ENCODE measurements around the gene CALML6. TPM values are rescaled to one million over a fixed set of nuclear protein-coding genes. Genes with fewer than 3 reads are reported as not detected.

The CALML6 gene
- total RNA-seq, 1 experiment from 2014 or later = 1.7 TPM

DNA sequence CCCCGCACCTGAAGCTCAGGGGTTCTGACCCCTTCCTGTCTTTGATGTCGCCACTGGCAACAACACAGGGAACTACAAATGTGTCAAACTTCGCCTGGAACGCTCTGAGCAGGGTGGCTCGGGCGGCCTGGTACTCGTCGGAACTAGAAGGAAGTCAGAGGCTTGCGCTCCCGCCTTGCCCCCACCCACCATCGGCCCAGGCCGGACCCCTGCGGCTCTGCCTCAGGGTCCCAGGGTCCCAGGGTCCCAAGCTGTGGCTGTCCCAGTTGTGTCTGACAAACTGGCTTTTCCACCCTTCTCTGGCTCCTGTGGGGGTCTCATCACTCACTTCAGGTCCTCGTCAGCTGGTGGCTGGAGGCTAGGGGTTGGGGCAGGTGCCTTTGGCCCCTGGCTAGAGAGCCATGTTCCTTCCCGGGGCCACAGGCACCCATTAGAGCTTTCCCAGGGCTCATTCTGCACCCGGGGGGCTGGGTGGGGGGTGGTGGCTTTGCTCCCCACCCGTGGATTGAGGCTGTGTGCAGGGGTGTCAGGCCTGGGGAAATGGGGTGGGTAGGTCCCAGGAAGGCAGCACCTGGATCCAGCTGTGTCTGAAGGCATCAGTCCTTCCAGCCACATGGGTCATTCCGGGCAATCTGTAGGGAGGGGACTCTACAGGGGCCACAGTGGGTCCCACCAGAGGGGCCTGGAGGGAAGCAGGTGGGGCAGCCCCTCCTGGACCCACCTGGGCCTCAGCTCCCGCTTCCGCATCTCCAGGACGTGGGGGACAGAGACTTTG, 12.0 kb downstream of the CALML6 start:
- TF ChIP-seq, protein P1, sequence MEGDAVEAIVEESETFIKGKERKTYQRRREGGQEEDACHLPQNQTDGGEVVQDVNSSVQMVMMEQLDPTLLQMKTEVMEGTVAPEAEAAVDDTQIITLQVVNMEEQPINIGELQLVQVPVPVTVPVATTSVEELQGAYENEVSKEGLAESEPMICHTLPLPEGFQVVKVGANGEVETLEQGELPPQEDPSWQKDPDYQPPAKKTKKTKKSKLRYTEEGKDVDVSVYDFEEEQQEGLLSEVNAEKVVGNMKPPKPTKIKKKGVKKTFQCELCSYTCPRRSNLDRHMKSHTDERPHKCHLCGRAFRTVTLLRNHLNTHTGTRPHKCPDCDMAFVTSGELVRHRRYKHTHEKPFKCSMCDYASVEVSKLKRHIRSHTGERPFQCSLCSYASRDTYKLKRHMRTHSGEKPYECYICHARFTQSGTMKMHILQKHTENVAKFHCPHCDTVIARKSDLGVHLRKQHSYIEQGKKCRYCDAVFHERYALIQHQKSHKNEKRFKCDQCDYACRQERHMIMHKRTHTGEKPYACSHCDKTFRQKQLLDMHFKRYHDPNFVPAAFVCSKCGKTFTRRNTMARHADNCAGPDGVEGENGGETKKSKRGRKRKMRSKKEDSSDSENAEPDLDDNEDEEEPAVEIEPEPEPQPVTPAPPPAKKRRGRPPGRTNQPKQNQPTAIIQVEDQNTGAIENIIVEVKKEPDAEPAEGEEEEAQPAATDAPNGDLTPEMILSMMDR (conservative IDR thresholded peaks at IDR 0.05) = no peak
- Histone ChIP-seq H3K9me3 (ENCODE audit: control insufficient read depth, low read depth, low read length) (no peaks in the 10 kb centered on the region), H2AFZ (ENCODE audit: low read length) (no peak overlapping the region), H3K79me2 (ENCODE audit: insufficient read depth, low read length) (no peaks in the 10 kb centered on the region), H3K23ac (ENCODE audit: insufficient read length, low read depth, low read length) (no peak overlapping the region), H3K4ac (ENCODE audit: low read depth, low read length) (no peak overlapping the region), H3K27me3 (ENCODE audit: insufficient read depth, low read length) (no peaks in the 10 kb centered on the region), H2BK20ac (ENCODE audit: low read depth, low read length, poor library complexity, severe bottlenecking) (no peak overlapping the region), H2BK12ac (ENCODE audit: insufficient read length, low read depth, low read length) (no peak overlapping the region), H2BK5ac (ENCODE audit: insufficient read length, low read length) (no peak overlapping the region), H3K56ac (ENCODE audit: insufficient read length, low read depth, low read length) (no peak overlapping the region), H4K5ac (ENCODE audit: insufficient read length, low read depth, low read length) (no peak overlapping the region), H3K23me2 (ENCODE audit: insufficient read length, low read depth, low read length, poor library complexity, severe bottlenecking) (no peaks in the 10 kb centered on the region), H3T11ph (ENCODE audit: low read length) (no peak overlapping the region), H3K9ac (ENCODE audit: extremely low read depth, insufficient read length, low read length) (no peak overlapping the region), H4K8ac (replicated peaks; ENCODE audit: insufficient read length, low read depth, low read length) (no peak overlapping the region), H4K20me1 (ENCODE audit: control insufficient read depth, insufficient read depth, insufficient read length) (no peaks in the 10 kb centered on the region), H3K14ac (ENCODE audit: insufficient read depth, low read length) (no peak overlapping the region), H3K4me2 (ENCODE audit: insufficient read depth, insufficient read length, low read length) (no peak overlapping the region), H3K4me1 (ENCODE audit: insufficient read depth, low read length) (no peaks in the 10 kb centered on the region), H2BK120ac (ENCODE audit: low read depth, low read length, poor library complexity, severe bottlenecking) (no peak overlapping the region), H2AK5ac (ENCODE audit: insufficient read length, low read length) (no peak overlapping the region), H2BK15ac (ENCODE audit: low read depth, low read length) (no peak overlapping the region), H3K27ac (ENCODE audit: insufficient read length, low read depth, low read length) (no peak overlapping the region), H4K91ac (ENCODE audit: insufficient read length, low read depth, low read length) (no peak overlapping the region), H3K18ac (ENCODE audit: insufficient read length, low read depth, low read length) (no peak overlapping the region), H3K79me1 (ENCODE audit: insufficient read depth, low read depth, low read length, poor library complexity, severe bottlenecking) (no peaks in the 10 kb centered on the region)
- DNase-seq = no peak
- Mint-ChIP-seq H3K27ac (no peak overlapping the region), H3K4me1 (peaks cover 0 to 4% of the 10 kb centered on the region in 2 experiments; a peak in 2 of 4 replicates), H3K9me3 (peaks cover 5% of the 10 kb centered on the region in 2 experiments; a peak in 2 of 5 replicates), H3K4me3 (no peak overlapping the region), H3K36me3 (ENCODE audit: insufficient read depth in 1 of 3, low read depth in 3 of 3) (no peaks in the 10 kb centered on the region), H3K27me3 (ENCODE audit: low read depth) (peaks cover 4% of the 10 kb centered on the region)
- no CpG with 5 or more reads among the region's 21 CpGs for WGBS (ENCODE audit: extremely low coverage, insufficient read length, low lambda C conversion rate)

All from H9 (cell line).